Mesenchymal stem cell (in vitro differentiated cells and primary cell): ENCODE results near the gene VWA3B.

Source experiments
- DNase-seq: peaks from one replicate; pipeline ENCODE4 v3.0.0-alpha.2; 2013
- H2AFZ ChIP-seq: one replicate; pipeline ENCODE4 v1.6.1; 2013; ENCODE audit warnings: low read depth, mild to moderate bottlenecking, control low read depth, inconsistent platforms, low read length, moderate library complexity
- H2AK5ac ChIP-seq: 2 replicates; pipeline ENCODE4 v1.6.1; 2013; ENCODE audit warnings: low read length, moderate library complexity, mild to moderate bottlenecking, inconsistent platforms; ENCODE audit not compliant: severe bottlenecking
- H2BK120ac ChIP-seq: one replicate; pipeline ENCODE4 v1.6.1; 2013; ENCODE audit warnings: low read depth, mild to moderate bottlenecking, inconsistent platforms, low read length, moderate library complexity
- H2BK12ac ChIP-seq, 2 experiments: one replicate each; pipeline ENCODE4 v1.6.1; 2013; ENCODE audit warnings: inconsistent platforms in 2 of 2, low read length in 2 of 2, mild to moderate bottlenecking in 2 of 2, moderate library complexity in 2 of 2, control low read depth in 1 of 2
- H2BK15ac ChIP-seq: one replicate; pipeline ENCODE4 v1.6.1; 2013; ENCODE audit warnings: mild to moderate bottlenecking, low read depth, inconsistent platforms; ENCODE audit not compliant: poor library complexity, severe bottlenecking
- H2BK5ac ChIP-seq: 2 replicates; pipeline ENCODE4 v1.6.1; 2013; ENCODE audit warnings: low read depth, mild to moderate bottlenecking, low read length, control low read depth, inconsistent platforms; ENCODE audit not compliant: poor library complexity, severe bottlenecking
- H3K14ac ChIP-seq, 2 experiments: one replicate each; pipeline ENCODE4 v1.6.1; 2013; ENCODE audit warnings: inconsistent platforms in 2 of 2, low read length in 2 of 2, control low read depth in 1 of 2, mild to moderate bottlenecking in 1 of 2, moderate library complexity in 1 of 2
- H3K18ac ChIP-seq, 2 experiments: one replicate each; pipeline ENCODE4 v1.6.1; 2013; ENCODE audit warnings: inconsistent platforms in 2 of 2, low read length in 2 of 2, control low read depth in 1 of 2, low read depth in 1 of 2, mild to moderate bottlenecking in 1 of 2
- H3K23ac ChIP-seq, 2 experiments: one replicate each; pipeline ENCODE4 v1.6.1; 2013; ENCODE audit warnings: inconsistent platforms in 2 of 2, low read length in 2 of 2, mild to moderate bottlenecking in 2 of 2, moderate library complexity in 2 of 2, control low read depth in 1 of 2
- H3K27ac ChIP-seq: 2 replicates; pipeline ENCODE4 v1.5.1; 2013; ENCODE audit warnings: mild to moderate bottlenecking, moderate library complexity, low read length, control low read depth, inconsistent platforms; ENCODE audit not compliant: poor library complexity, severe bottlenecking
- H3K27me3 ChIP-seq, 2 experiments: 2 replicates each; pipeline versions ENCODE4 v1.6.1 to v1.7.0; 2013; ENCODE audit warnings: low read length in 2 of 2, mild to moderate bottlenecking in 2 of 2, moderate library complexity in 2 of 2, control low read depth in 1 of 2, inconsistent platforms in 1 of 2; ENCODE audit not compliant: control insufficient read depth in 1 of 2, insufficient read depth in 1 of 2
- H3K36me3 ChIP-seq, 2 experiments: 2 replicates each; pipeline versions ENCODE4 v1.6.1 to v1.7.0; 2013; ENCODE audit warnings: low read length in 2 of 2, control low read depth in 1 of 2, inconsistent platforms in 1 of 2, low read depth in 1 of 2, mild to moderate bottlenecking in 1 of 2; ENCODE audit not compliant: insufficient read depth in 2 of 2, control insufficient read depth in 1 of 2
- H3K4ac ChIP-seq, 2 experiments: one replicate each; pipeline ENCODE4 v1.6.1; 2013; ENCODE audit warnings: inconsistent platforms in 2 of 2, low read length in 2 of 2, mild to moderate bottlenecking in 2 of 2, moderate library complexity in 2 of 2, control low read depth in 1 of 2, low read depth in 1 of 2
- H3K4me1 ChIP-seq: 2 replicates; pipeline ENCODE4 v1.6.1; 2013; ENCODE audit warnings: low read depth, low read length, control low read depth; ENCODE audit not compliant: control insufficient read depth, insufficient read depth
- H3K4me2 ChIP-seq: 2 replicates; pipeline ENCODE4 v1.6.1; 2013; ENCODE audit warnings: low read length, mild to moderate bottlenecking, inconsistent platforms; ENCODE audit not compliant: poor library complexity, severe bottlenecking
- H3K4me3 ChIP-seq, 2 experiments: 2 replicates each; pipeline versions ENCODE4 v1.5.1 to v1.7.0; 2013; ENCODE audit warnings: low read length in 2 of 2, mild to moderate bottlenecking in 2 of 2, control low read depth in 1 of 2, low read depth in 1 of 2; ENCODE audit not compliant: insufficient read depth in 1 of 2
- H3K79me1 ChIP-seq: replicated peaks from 2 replicates; pipeline ENCODE4 v1.6.1; 2013; ENCODE audit warnings: mild to moderate bottlenecking, control low read depth, low read length, inconsistent platforms; ENCODE audit not compliant: poor library complexity, severe bottlenecking
- H3K9ac ChIP-seq: 2 replicates; pipeline ENCODE4 v1.7.0; 2013; ENCODE audit warnings: mild to moderate bottlenecking, low read length, moderate library complexity
- H3K9me3 ChIP-seq: 2 replicates; pipeline ENCODE4 v1.7.0; 2013; ENCODE audit warnings: mild to moderate bottlenecking, low read length; ENCODE audit not compliant: control insufficient read depth
- H4K8ac ChIP-seq: one replicate; pipeline ENCODE4 v1.6.1; 2013; ENCODE audit warnings: inconsistent platforms, mild to moderate bottlenecking, low read length, moderate library complexity
- H4K91ac ChIP-seq: one replicate; pipeline ENCODE4 v1.6.1; 2013; ENCODE audit warnings: mild to moderate bottlenecking, low read length, inconsistent platforms
- WGBS: methylation state at CpG from one replicate; pipeline ENCODE4 v1.1.7; 2013; ENCODE audit warnings: mixed read lengths; 5-methylcytosine and 5-hydroxymethylcytosine counted together

VWA3B gene

DNA sequence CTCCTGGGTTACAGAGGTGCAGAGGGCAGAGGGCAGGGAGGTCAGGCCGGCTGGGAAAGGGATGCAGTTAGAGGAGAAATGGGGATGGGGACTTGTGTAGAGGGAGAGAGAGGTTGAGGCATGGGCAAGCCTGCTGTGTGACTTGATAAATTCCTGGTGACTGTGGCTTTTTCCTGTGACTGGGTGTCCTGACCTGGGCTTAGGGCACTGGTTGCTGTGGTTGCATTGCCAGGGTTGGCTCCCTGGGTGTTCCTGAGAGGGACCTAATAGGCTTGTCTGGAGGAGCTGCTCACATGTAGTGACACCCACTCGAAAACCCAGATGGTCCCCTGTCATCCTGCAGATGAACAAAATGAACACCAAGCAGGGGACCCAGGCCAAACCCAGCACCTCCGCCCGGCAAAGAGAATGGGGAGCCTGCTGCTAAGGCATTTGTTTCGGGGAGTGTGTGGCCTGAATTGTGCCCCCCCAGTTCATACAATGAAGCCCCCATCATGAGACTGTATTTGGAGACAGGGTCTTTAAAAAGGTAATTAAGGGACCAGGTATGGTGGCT lies 78.6 kb downstream of the VWA3B start:
- Histone ChIP-seq H2AK5ac (no peak overlapping the region), H3K23ac (no peak overlapping the region), H2BK12ac (no peak overlapping the region), H3K9me3 (no peaks in the 10 kb centered on the region), H3K27ac (no peak overlapping the region), H3K9ac (no peak overlapping the region), H2BK5ac (no peak overlapping the region), H3K4me3 (no peak overlapping the region), H4K91ac (no peak overlapping the region), H3K27me3 (peaks cover 0 to 16% of the 10 kb centered on the region in 2 experiments), H4K8ac (no peak overlapping the region), H3K4me2 (no peak overlapping the region), H3K4me1 (no peaks in the 10 kb centered on the region), H2AFZ (no peak overlapping the region), H3K14ac (no peak overlapping the region), H3K18ac (no peak overlapping the region), H3K4ac (no peak overlapping the region), H2BK15ac (no peak overlapping the region), H3K36me3 (no peaks in the 10 kb centered on the region), H3K79me1 (no peaks in the 10 kb centered on the region), H2BK120ac (no peak overlapping the region)
- no peak for DNase-seq
- 96% methylated on average over 5 of the region's 5 CpGs for WGBS

DNA sequence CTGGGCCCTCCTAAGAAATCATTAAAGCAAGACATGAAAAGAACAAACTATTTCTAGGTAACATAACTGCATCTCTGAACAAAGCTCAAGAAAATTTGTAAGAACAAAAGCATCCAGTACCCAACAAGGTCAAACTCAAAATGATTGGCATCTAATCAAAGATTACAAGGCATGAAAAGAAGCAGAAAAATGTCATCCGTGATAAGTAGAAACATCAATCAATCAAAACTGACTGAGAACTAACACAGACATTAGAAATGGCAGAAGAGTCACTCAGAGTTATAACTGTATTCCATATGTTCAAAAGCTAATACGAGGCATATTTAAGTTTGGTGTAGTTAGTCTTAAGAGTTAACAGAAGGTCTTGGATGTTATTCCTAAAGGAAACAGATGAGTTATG lies 80.9 kb downstream of the VWA3B start:
- Histone ChIP-seq H3K23ac (no peak overlapping the region), H3K27me3 (peaks cover 14 to 16% of the 10 kb centered on the region in 2 experiments), H3K79me1 (no peaks in the 10 kb centered on the region), H3K27ac (no peak overlapping the region), H2AK5ac (no peak overlapping the region), H3K9me3 (no peaks in the 10 kb centered on the region), H4K91ac (no peak overlapping the region), H3K4me2 (no peak overlapping the region), H3K36me3 (no peaks in the 10 kb centered on the region), H4K8ac (no peak overlapping the region), H2BK5ac (no peak overlapping the region), H3K18ac (no peak overlapping the region), H3K4me1 (no peaks in the 10 kb centered on the region), H2BK15ac (no peak overlapping the region), H3K9ac (no peak overlapping the region), H3K14ac (no peak overlapping the region), H3K4ac (no peak overlapping the region), H2BK12ac (no peak overlapping the region), H2AFZ (no peak overlapping the region), H2BK120ac (no peak overlapping the region), H3K4me3 (no peak overlapping the region)
- 100% methylated on average over 1 of the region's 2 CpGs for WGBS
- no peak for DNase-seq

- Histone ChIP-seq H3K9me3 (no peaks in the 10 kb centered on the region), H2AFZ (no peak overlapping the region), H3K4me3 (no peak overlapping the region), H3K36me3 (no peaks in the 10 kb centered on the region), H3K18ac (no peak overlapping the region), H2BK12ac (no peak overlapping the region), H4K91ac (no peak overlapping the region), H2AK5ac (no peak overlapping the region), H3K4ac (no peak overlapping the region), H3K79me1 (no peaks in the 10 kb centered on the region), H2BK5ac (no peak overlapping the region), H3K14ac (peak overlapping the region in 1 of 2 experiments; percentile 12), H4K8ac (no peak overlapping the region), H3K27ac (no peak overlapping the region), H3K9ac (no peak overlapping the region), H3K27me3 (peaks cover 17 to 28% of the 10 kb centered on the region in 2 experiments), H2BK15ac (no peak overlapping the region), H3K4me1 (no peaks in the 10 kb centered on the region), H2BK120ac (no peak overlapping the region), H3K23ac (no peak overlapping the region), H3K4me2 (no peak overlapping the region)
- WGBS = 89% methylated on average over 3 of the region's 3 CpGs
- no peak for DNase-seq
These were observed 83.1 kb downstream of the VWA3B start for GRCh38 chr2:98170076-98170475.

GRCh38 chr2:98172150-98172765 lies 85.3 kb downstream of the VWA3B start:
- 87% methylated on average over 12 of the region's 14 CpGs for WGBS
- no peak overlapping the region for H3K4me2 ChIP-seq
- H3K9ac ChIP-seq = no peak overlapping the region
- H3K79me1 ChIP-seq = no peaks in the 10 kb centered on the region
- no peak overlapping the region for H4K8ac ChIP-seq
- peaks cover 29 to 49% of the 10 kb centered on the region in 2 experiments for H3K27me3 ChIP-seq
- no peaks in the 10 kb centered on the region for H3K9me3 ChIP-seq
- no peak overlapping the region for H3K4ac ChIP-seq
- no peak overlapping the region for H3K27ac ChIP-seq
- H4K91ac ChIP-seq = no peak overlapping the region
- no peak for DNase-seq
- H3K23ac ChIP-seq = no peak overlapping the region
- H3K36me3 ChIP-seq = no peaks in the 10 kb centered on the region
- no peak overlapping the region for H2AK5ac ChIP-seq
- no peak overlapping the region for H3K18ac ChIP-seq
- no peak overlapping the region for H2BK12ac ChIP-seq
- H2BK5ac ChIP-seq = no peak overlapping the region
- no peaks in the 10 kb centered on the region for H3K4me1 ChIP-seq
- no peak overlapping the region for H2BK15ac ChIP-seq
- no peak overlapping the region for H2AFZ ChIP-seq
- no peak overlapping the region for H2BK120ac ChIP-seq
- H3K4me3 ChIP-seq = no peak overlapping the region
- peak overlapping the region in 1 of 2 experiments; percentile 15 for H3K14ac ChIP-seq
